GM23338 (cell line): Measurements from ENCODE around the gene BICDL2. TPM values are rescaled to one million over a fixed set of nuclear protein-coding genes. Genes with fewer than 3 reads are reported as not detected.
A peak's percentile ranks its signal among the peaks of the same experiment; 100 is the strongest.

ENCODE experiments used
- ATAC-seq: fragments of 200-7000 bp; cut with Tn5 transposase; 3 replicates; pipeline ENCODE4 v1.9.1; 2020
- DNase-seq: peaks from one replicate; pipeline ENCODE4 v3.0.0-alpha.2; 2015; ENCODE audit warnings: low spot score
- H2AFZ ChIP-seq: fragments of 200-600 bp; sonication (generic); 2 replicates; pipeline ENCODE4 v1.8.0; 2016; ENCODE audit warnings: antibody characterized with exemption, mild to moderate bottlenecking, moderate library complexity
- H3F3A ChIP-seq: fragments of 200-600 bp; sonication (generic); replicated peaks from 2 replicates; pipeline ENCODE4 v1.8.0; 2017; ENCODE audit warnings: antibody characterized with exemption, mixed run types, low read depth
- H3K27ac ChIP-seq: fragments of 200-600 bp; sonication (generic); 2 replicates; pipeline ENCODE4 v1.6.1; 2016; ENCODE audit warnings: low read depth
- H3K27me3 ChIP-seq: fragments of 200-600 bp; sonication (generic); 2 replicates; pipeline ENCODE4 v1.8.0; 2016; ENCODE audit warnings: mild to moderate bottlenecking, mixed run types, moderate library complexity; ENCODE audit not compliant: insufficient read depth
- H3K36me3 ChIP-seq: fragments of 200-600 bp; sonication (generic); 2 replicates; pipeline ENCODE4 v1.8.0; 2016; ENCODE audit warnings: mild to moderate bottlenecking; ENCODE audit not compliant: insufficient read depth
- H3K4me1 ChIP-seq: fragments of 200-600 bp; sonication (generic); 2 replicates; pipeline ENCODE4 v1.8.0; 2016; ENCODE audit warnings: mild to moderate bottlenecking, moderate library complexity; ENCODE audit not compliant: insufficient read depth
- H3K4me2 ChIP-seq: fragments of 200-600 bp; sonication (generic); 2 replicates; pipeline ENCODE4 v1.7.1; 2017; ENCODE audit warnings: mixed run types
- H3K4me3 ChIP-seq: fragments of 200-600 bp; sonication (generic); 2 replicates; pipeline ENCODE4 v1.6.1; 2016; ENCODE audit warnings: mixed run types
- H3K79me2 ChIP-seq: fragments of 200-600 bp; sonication (generic); replicated peaks from 2 replicates; pipeline ENCODE4 v1.8.0; 2017; ENCODE audit warnings: mild to moderate bottlenecking; ENCODE audit not compliant: insufficient read depth
- H3K9me2 ChIP-seq: fragments of 200-600 bp; sonication (generic); 2 replicates; pipeline ENCODE4 v1.8.0; 2017; ENCODE audit not compliant: insufficient read depth
- H4K20me1 ChIP-seq: fragments of 200-600 bp; sonication (generic); replicated peaks from 2 replicates; pipeline ENCODE4 v1.8.0; 2017; ENCODE audit warnings: mild to moderate bottlenecking; ENCODE audit not compliant: insufficient read depth
- H3K27ac Mint-ChIP-seq: 2 replicates; pipeline ENCODE4 v1.8.0; 2020; ENCODE audit warnings: inconsistent platforms, mild to moderate bottlenecking, moderate library complexity, mixed read lengths
- H3K27me3 Mint-ChIP-seq: 3 replicates; pipeline ENCODE4 v1.8.0; 2022; ENCODE audit warnings: low read depth, mild to moderate bottlenecking, moderate library complexity, mixed read lengths, inconsistent platforms; ENCODE audit not compliant: insufficient read depth, poor library complexity
- H3K36me3 Mint-ChIP-seq: 3 replicates; pipeline ENCODE4 v1.8.0; 2021; ENCODE audit warnings: low read depth, mild to moderate bottlenecking, inconsistent platforms, moderate library complexity, mixed read lengths
- H3K4me1 Mint-ChIP-seq: 3 replicates; pipeline ENCODE4 v1.8.0; 2020; ENCODE audit warnings: mild to moderate bottlenecking, inconsistent platforms, mixed read lengths
- H3K4me3 Mint-ChIP-seq: 3 replicates; pipeline ENCODE4 v1.8.0; 2021; ENCODE audit warnings: moderate library complexity, mild to moderate bottlenecking, inconsistent platforms, mixed read lengths
- H3K9me3 Mint-ChIP-seq: 3 replicates; pipeline ENCODE4 v1.8.0; 2020; ENCODE audit warnings: moderate library complexity, mild to moderate bottlenecking, inconsistent platforms, mixed read lengths
- CREB1 ChIP-seq: fragments of 250-450 bp; sonication (Bioruptor Pico); IDR thresholded peaks from 2 replicates; pipeline ENCODE4 v1.5.0; 2020; ENCODE audit warnings: low read depth, mild to moderate bottlenecking, moderate library complexity
- EZH2 ChIP-seq: fragments of 200-600 bp; sonication (generic); IDR thresholded peaks from one replicate; pipeline ENCODE4 v1.8.0; 2017; ENCODE audit warnings: antibody characterized with exemption, mild to moderate bottlenecking, low read depth; ENCODE audit not compliant: unreplicated experiment
- EZH2phosphoT487 ChIP-seq: fragments of 200-600 bp; sonication (generic); IDR thresholded peaks from one replicate; pipeline ENCODE4 v1.8.1; 2018; ENCODE audit warnings: antibody characterized with exemption; ENCODE audit not compliant: unreplicated experiment
- JUNB ChIP-seq: IDR thresholded peaks from one replicate; pipeline ENCODE4 v1.6.1; 2016; ENCODE audit warnings: antibody characterized with exemption; ENCODE audit not compliant: unreplicated experiment
- NANOG ChIP-seq: IDR thresholded peaks from 2 replicates; pipeline ENCODE4 v1.6.1; 2016; ENCODE audit warnings: antibody characterized with exemption, borderline replicate concordance
- POLR2AphosphoS5 ChIP-seq: IDR thresholded peaks from 2 replicates; pipeline ENCODE4 v1.6.1; 2016; ENCODE audit warnings: antibody characterized with exemption, low read depth
- STAT1 ChIP-seq: IDR thresholded peaks from one replicate; pipeline ENCODE4 v1.6.1; 2016; ENCODE audit warnings: antibody characterized with exemption; ENCODE audit not compliant: unreplicated experiment
- ZNF114 ChIP-seq: fragments of 250-450 bp; sonication (Bioruptor Pico); IDR thresholded peaks from 2 replicates; pipeline ENCODE4 v1.5.0; 2020; ENCODE audit warnings: mild to moderate bottlenecking, moderate library complexity
- ZNF331 ChIP-seq: fragments of 250-450 bp; sonication (Bioruptor Pico); IDR thresholded peaks from 2 replicates; pipeline ENCODE4 v1.5.0; 2020; ENCODE audit warnings: low read depth, mild to moderate bottlenecking, moderate library complexity
- polyA plus RNA-seq: library from polyadenylated mRNA; unstranded; fragments of >200 nt; fragmentation: Nextera tagmentation; extraction: Ambion mirVana; gene quantifications from 2 replicates; pipeline ENCODE4 v1.2.1, GENCODE V29; 2016
- total RNA-seq: library from RNA; depleted of rRNA; stranded (reverse); fragments of >200 nt; shearing (Covaris generic); gene quantifications from 2 replicates; pipeline ENCODE4 v1.2.3, GENCODE V29; 2014
- TF ChIP-seq, protein P1 (sequence below), 2 experiments: fragments of 200-600 bp in 1 of 2; sonication (generic) in 1 of 2; conservative IDR thresholded peaks; 2 replicates each; pipeline versions ENCODE4 v1.5.1 to v1.6.1; 2016 to 2017; ENCODE audit warnings: antibody characterized with exemption in 2 of 2, low read depth in 2 of 2, mild to moderate bottlenecking in 2 of 2, moderate library complexity in 1 of 2
- TF ChIP-seq, protein P2 (sequence below): IDR thresholded peaks from one replicate; pipeline ENCODE4 v1.6.1; 2018; ENCODE audit warnings: antibody characterized with exemption; ENCODE audit not compliant: unreplicated experiment
- TF ChIP-seq, protein P3 (sequence below): IDR thresholded peaks from 2 replicates; pipeline ENCODE4 v1.6.1; 2016; ENCODE audit warnings: antibody characterized with exemption
- TF ChIP-seq, protein P4 (sequence below): fragments of 250-450 bp; sonication (Bioruptor Pico); IDR thresholded peaks from 2 replicates; pipeline ENCODE4 v1.5.0; 2020; ENCODE audit warnings: mild to moderate bottlenecking, moderate library complexity

Gene BICDL2
- total and polyA plus RNA-seq, 2 experiments from 2014 or later: 12.7 to 18.4 TPM

DNA sequence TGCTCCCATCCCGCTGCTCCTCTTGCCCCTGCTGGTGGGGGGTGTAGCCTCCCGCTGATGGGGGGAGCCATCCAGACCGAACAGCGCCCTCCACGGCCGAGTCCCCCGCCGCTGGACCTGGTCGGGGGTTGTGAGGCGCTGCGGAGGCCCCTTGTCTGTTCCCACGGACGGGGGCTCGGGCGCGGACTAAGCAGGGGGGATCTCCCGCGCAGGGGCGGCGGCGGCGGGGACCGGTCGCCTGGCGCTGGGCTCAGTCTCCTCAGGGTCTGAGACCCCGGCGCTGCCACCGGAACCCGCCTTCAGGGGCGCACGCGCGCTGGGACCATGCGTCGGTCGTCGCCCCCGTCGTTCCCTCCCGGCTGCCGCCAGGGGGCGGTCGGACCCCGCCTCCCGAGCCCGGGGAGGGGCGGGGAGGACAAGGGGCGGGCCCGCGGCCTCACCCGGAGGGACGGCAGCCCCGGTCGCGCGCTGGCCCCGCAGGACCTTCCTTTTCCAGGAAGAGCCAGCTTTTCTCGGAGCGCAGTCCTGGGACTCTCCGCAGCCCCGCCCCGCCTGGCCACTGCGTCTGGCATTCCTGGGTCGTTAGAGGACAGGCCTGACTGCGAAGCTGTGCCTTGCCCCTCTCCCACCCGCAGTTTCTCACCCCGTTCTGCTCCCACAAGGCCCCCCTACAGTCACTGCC, 22.4 kb upstream of the BICDL2 start:
- H3K27ac ChIP-seq: 0 out of 2 replicates have a peak overlapping the region, but pooled peaks have one; percentile 55
- H3K4me2 ChIP-seq: peak overlapping the region; percentile 85
- ATAC-seq (peak; percentile 83), DNase-seq (peak; percentile 95)
- Mint-ChIP-seq H3K36me3 (peaks cover 16% of the 10 kb centered on the region; the same call in 2 of the 3 replicates), H3K27ac (no peak overlapping the region; the same call in 1 of the 2 replicates), H3K4me3 (peak overlapping the region; percentile 81), H3K27me3 (peaks cover 16% of the 10 kb centered on the region), H3K4me1 (peaks cover 24% of the 10 kb centered on the region), H3K9me3 (no peaks in the 10 kb centered on the region; the same call in 2 of the 3 replicates)
- no peaks in the 10 kb centered on the region for H3K36me3 ChIP-seq
- H3K9me2 ChIP-seq: no peaks in the 10 kb centered on the region
- peak overlapping the region; percentile 90 for H2AFZ ChIP-seq
- TF ChIP-seq STAT1 (no peak), ZNF114 (no peak), CREB1 (CRISPR knock-in tag) (peak; percentile 62), ZNF331 (CRISPR knock-in tag) (no peak), POLR2AphosphoS5 (peak; percentile 71; the same call in 1 of the 2 replicates), EZH2 (no peak), JUNB (no peak), EZH2phosphoT487 (no peak), NANOG (no peak)
- TF ChIP-seq, protein P1, sequence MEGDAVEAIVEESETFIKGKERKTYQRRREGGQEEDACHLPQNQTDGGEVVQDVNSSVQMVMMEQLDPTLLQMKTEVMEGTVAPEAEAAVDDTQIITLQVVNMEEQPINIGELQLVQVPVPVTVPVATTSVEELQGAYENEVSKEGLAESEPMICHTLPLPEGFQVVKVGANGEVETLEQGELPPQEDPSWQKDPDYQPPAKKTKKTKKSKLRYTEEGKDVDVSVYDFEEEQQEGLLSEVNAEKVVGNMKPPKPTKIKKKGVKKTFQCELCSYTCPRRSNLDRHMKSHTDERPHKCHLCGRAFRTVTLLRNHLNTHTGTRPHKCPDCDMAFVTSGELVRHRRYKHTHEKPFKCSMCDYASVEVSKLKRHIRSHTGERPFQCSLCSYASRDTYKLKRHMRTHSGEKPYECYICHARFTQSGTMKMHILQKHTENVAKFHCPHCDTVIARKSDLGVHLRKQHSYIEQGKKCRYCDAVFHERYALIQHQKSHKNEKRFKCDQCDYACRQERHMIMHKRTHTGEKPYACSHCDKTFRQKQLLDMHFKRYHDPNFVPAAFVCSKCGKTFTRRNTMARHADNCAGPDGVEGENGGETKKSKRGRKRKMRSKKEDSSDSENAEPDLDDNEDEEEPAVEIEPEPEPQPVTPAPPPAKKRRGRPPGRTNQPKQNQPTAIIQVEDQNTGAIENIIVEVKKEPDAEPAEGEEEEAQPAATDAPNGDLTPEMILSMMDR (conservative IDR thresholded peaks at IDR 0.05; ENCODE audit: low read depth in 2 of 2): peak; percentile 53 to 92
- TF ChIP-seq, protein P2, sequence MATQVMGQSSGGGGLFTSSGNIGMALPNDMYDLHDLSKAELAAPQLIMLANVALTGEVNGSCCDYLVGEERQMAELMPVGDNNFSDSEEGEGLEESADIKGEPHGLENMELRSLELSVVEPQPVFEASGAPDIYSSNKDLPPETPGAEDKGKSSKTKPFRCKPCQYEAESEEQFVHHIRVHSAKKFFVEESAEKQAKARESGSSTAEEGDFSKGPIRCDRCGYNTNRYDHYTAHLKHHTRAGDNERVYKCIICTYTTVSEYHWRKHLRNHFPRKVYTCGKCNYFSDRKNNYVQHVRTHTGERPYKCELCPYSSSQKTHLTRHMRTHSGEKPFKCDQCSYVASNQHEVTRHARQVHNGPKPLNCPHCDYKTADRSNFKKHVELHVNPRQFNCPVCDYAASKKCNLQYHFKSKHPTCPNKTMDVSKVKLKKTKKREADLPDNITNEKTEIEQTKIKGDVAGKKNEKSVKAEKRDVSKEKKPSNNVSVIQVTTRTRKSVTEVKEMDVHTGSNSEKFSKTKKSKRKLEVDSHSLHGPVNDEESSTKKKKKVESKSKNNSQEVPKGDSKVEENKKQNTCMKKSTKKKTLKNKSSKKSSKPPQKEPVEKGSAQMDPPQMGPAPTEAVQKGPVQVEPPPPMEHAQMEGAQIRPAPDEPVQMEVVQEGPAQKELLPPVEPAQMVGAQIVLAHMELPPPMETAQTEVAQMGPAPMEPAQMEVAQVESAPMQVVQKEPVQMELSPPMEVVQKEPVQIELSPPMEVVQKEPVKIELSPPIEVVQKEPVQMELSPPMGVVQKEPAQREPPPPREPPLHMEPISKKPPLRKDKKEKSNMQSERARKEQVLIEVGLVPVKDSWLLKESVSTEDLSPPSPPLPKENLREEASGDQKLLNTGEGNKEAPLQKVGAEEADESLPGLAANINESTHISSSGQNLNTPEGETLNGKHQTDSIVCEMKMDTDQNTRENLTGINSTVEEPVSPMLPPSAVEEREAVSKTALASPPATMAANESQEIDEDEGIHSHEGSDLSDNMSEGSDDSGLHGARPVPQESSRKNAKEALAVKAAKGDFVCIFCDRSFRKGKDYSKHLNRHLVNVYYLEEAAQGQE: no peak
- TF ChIP-seq, protein P3, sequence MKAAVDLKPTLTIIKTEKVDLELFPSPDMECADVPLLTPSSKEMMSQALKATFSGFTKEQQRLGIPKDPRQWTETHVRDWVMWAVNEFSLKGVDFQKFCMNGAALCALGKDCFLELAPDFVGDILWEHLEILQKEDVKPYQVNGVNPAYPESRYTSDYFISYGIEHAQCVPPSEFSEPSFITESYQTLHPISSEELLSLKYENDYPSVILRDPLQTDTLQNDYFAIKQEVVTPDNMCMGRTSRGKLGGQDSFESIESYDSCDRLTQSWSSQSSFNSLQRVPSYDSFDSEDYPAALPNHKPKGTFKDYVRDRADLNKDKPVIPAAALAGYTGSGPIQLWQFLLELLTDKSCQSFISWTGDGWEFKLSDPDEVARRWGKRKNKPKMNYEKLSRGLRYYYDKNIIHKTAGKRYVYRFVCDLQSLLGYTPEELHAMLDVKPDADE: no peak
- TF ChIP-seq, protein P4, sequence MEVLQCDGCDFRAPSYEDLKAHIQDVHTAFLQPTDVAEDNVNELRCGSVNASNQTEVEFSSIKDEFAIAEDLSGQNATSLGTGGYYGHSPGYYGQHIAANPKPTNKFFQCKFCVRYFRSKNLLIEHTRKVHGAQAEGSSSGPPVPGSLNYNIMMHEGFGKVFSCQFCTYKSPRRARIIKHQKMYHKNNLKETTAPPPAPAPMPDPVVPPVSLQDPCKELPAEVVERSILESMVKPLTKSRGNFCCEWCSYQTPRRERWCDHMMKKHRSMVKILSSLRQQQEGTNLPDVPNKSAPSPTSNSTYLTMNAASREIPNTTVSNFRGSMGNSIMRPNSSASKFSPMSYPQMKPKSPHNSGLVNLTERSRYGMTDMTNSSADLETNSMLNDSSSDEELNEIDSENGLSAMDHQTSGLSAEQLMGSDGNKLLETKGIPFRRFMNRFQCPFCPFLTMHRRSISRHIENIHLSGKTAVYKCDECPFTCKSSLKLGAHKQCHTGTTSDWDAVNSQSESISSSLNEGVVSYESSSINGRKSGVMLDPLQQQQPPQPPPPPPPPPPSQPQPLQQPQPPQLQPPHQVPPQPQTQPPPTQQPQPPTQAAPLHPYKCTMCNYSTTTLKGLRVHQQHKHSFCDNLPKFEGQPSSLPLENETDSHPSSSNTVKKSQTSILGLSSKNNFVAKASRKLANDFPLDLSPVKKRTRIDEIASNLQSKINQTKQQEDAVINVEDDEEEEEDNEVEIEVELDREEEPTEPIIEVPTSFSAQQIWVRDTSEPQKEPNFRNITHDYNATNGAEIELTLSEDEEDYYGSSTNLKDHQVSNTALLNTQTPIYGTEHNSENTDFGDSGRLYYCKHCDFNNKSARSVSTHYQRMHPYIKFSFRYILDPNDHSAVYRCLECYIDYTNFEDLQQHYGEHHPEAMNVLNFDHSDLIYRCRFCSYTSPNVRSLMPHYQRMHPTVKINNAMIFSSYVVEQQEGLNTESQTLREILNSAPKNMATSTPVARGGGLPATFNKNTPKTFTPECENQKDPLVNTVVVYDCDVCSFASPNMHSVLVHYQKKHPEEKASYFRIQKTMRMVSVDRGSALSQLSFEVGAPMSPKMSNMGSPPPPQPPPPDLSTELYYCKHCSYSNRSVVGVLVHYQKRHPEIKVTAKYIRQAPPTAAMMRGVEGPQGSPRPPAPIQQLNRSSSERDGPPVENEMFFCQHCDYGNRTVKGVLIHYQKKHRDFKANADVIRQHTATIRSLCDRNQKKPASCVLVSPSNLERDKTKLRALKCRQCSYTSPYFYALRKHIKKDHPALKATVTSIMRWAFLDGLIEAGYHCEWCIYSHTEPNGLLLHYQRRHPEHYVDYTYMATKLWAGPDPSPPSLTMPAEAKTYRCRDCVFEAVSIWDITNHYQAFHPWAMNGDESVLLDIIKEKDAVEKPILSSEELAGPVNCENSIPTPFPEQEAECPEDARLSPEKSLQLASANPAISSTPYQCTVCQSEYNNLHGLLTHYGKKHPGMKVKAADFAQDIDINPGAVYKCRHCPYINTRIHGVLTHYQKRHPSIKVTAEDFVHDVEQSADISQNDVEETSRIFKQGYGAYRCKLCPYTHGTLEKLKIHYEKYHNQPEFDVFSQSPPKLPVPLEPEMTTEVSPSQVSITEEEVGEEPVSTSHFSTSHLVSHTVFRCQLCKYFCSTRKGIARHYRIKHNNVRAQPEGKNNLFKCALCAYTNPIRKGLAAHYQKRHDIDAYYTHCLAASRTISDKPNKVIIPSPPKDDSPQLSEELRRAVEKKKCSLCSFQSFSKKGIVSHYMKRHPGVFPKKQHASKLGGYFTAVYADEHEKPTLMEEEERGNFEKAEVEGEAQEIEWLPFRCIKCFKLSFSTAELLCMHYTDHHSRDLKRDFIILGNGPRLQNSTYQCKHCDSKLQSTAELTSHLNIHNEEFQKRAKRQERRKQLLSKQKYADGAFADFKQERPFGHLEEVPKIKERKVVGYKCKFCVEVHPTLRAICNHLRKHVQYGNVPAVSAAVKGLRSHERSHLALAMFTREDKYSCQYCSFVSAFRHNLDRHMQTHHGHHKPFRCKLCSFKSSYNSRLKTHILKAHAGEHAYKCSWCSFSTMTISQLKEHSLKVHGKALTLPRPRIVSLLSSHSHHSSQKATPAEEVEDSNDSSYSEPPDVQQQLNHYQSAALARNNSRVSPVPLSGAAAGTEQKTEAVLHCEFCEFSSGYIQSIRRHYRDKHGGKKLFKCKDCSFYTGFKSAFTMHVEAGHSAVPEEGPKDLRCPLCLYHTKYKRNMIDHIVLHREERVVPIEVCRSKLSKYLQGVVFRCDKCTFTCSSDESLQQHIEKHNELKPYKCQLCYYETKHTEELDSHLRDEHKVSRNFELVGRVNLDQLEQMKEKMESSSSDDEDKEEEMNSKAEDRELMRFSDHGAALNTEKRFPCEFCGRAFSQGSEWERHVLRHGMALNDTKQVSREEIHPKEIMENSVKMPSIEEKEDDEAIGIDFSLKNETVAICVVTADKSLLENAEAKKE: no peak
- peak overlapping the region; percentile 84 for H3K4me3 ChIP-seq
- H3K4me1 ChIP-seq: peaks cover 12% of the 10 kb centered on the region
- no peaks in the 10 kb centered on the region; the same call in 1 of the 2 replicates for H4K20me1 ChIP-seq
- no peaks in the 10 kb centered on the region; the same call in 1 of the 2 replicates for H3K79me2 ChIP-seq
- peaks cover 4% of the 10 kb centered on the region; the same call in 1 of the 2 replicates for H3K27me3 ChIP-seq
- H3F3A ChIP-seq: peaks cover 15% of the 10 kb centered on the region
